Stomach smooth muscle (tissue), 2 donors: ENCODE results near the gene CCNG1.
"Not testable (repeated sequence)": the region's sequence is repeated elsewhere in the genome, so short reads cannot be mapped to it uniquely, and the experiment has no call there.

ENCODE experiments used
- H3K27ac ChIP-seq: one replicate; pipeline ENCODE4 v1.7.0; 2013; ENCODE audit warnings: mild to moderate bottlenecking, low read length, inconsistent platforms
- H3K27me3 ChIP-seq, 2 donors: one replicate each; pipeline ENCODE4 v1.7.0; 2013; ENCODE audit warnings: low read length in 2 of 2; ENCODE audit not compliant: insufficient read depth in 2 of 2, control insufficient read depth in 1 of 2
- H3K36me3 ChIP-seq, 2 donors: one replicate each; pipeline ENCODE4 v1.7.0; 2013; ENCODE audit warnings: low read length in 2 of 2; ENCODE audit not compliant: control insufficient read depth in 2 of 2, insufficient read depth in 2 of 2
- H3K4me1 ChIP-seq: one replicate; pipeline ENCODE4 v1.7.0; 2013; ENCODE audit warnings: low read length; ENCODE audit not compliant: control insufficient read depth, insufficient read depth
- H3K4me3 ChIP-seq, 2 donors: one replicate each; pipeline ENCODE4 v1.7.0; 2013; ENCODE audit warnings: low read length in 2 of 2
- H3K9ac ChIP-seq, 2 donors: one replicate each; pipeline ENCODE4 v1.7.0; 2013; ENCODE audit warnings: low read length in 2 of 2, mild to moderate bottlenecking in 1 of 2
- H3K9me3 ChIP-seq, 2 donors: one replicate each; pipeline ENCODE4 v1.7.0; 2013; ENCODE audit warnings: low read length in 2 of 2; ENCODE audit not compliant: control insufficient read depth in 2 of 2
- donor health status: healthy.
- donor health status: Pancreatic carcinoma.

Gene CCNG1

DNA sequence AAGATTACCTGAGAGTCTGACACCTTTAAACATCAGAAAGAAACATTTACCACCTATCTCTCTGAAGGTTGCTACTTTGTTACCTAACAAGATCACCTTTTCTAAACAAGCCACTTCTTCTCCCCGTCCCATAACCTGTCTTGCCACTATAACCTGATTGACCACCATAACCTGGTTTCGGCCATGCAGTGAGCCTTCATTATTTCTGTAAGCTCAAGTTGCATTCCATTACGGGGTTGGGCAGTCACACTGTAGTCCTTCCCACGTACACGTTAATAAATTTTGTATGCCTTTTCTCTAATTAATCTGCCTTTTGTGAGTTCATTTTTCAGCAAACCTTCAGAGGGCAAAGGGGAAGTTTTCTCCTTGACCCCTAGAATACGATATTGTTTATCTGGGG is 28.0 kb upstream of the CCNG1 start:
- Histone ChIP-seq H3K9ac (no peak overlapping the region), H3K4me1 (peaks cover 5% of the 10 kb centered on the region), H3K27ac (no peak overlapping the region), H3K4me3 (no peak overlapping the region), H3K27me3 (peaks cover 0 to 1% of the 10 kb centered on the region in 2 donors), H3K9me3 (no peaks in the 10 kb centered on the region), H3K36me3 (no peaks in the 10 kb centered on the region)

DNA sequence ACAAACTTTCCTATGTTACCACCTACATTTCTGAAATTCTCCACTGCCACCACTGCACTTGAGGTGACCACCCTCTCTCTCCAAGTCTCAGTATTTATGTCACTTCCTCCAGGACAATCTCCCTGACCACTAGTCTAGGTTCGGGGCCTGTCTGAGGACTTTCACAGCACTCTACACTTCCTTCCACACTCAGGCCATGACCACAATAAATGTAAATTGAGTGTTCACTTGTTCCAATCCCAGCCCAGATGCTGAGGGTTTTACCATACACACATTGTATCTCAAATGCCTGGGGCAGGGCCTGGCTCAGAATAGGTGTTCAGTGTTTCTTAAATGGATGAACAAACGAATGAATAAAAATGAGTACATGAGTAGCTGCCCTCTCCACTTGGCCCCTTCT is 26.9 kb upstream of the CCNG1 start:
- Histone ChIP-seq H3K27ac (no peak overlapping the region), H3K4me1 (peaks cover 5% of the 10 kb centered on the region), H3K9ac (no peak overlapping the region), H3K4me3 (no peak overlapping the region), H3K27me3 (peaks cover 2% of the 10 kb centered on the region in 2 donors), H3K36me3 (no peaks in the 10 kb centered on the region), H3K9me3 (no peaks in the 10 kb centered on the region)

DNA sequence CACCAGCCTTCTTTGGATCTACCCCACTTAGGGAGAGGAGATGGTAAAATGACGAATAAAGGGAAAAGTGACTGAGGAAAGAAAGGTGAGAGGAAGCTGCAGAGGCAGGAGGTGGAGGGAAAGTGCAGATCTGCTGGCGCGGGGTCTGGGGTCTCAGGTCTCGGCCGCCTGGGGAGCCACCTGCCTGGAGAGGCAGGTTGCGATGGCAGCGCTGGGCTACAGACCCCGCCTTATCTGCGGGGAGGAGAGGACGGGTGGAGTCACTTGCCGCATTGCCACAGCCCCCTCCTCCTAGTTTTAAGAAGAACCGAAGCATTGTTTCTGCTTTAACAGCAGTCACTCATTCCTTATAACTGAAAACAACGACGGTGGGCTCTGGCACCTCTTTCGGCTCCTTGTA is 21.7 kb upstream of the CCNG1 start:
- H3K27ac ChIP-seq, H3K9me3 ChIP-seq, H3K9ac ChIP-seq, H3K4me1 ChIP-seq, H3K27me3 ChIP-seq, H3K36me3 ChIP-seq, H3K4me3 ChIP-seq: not testable (repeated sequence)

DNA sequence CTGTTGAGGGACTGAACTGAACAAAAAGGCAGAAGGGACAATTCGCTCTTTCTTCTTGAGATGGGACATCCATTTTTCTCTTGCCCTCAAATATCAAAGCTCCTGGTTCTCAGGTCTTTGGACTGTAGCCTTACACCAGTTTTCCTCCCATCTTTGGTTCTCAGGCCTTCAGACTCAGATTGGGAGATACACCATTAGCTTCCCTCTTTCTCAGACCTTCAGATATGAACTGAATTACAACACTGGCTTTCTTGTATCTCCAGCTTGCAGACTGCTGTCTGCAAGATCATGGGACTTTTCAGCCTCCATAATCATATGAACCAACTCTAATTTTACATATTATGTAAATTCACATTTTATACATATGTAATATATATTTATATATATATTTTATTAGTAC is 12.6 kb upstream of the CCNG1 start:
- no peaks in the 10 kb centered on the region for H3K9me3 ChIP-seq
- no peak overlapping the region for H3K27ac ChIP-seq
- no peak overlapping the region for H3K9ac ChIP-seq
- H3K4me1 ChIP-seq = no peaks in the 10 kb centered on the region
- no peaks in the 10 kb centered on the region for H3K36me3 ChIP-seq
- H3K4me3 ChIP-seq = no peak overlapping the region
- H3K27me3 ChIP-seq = no peaks in the 10 kb centered on the region

DNA sequence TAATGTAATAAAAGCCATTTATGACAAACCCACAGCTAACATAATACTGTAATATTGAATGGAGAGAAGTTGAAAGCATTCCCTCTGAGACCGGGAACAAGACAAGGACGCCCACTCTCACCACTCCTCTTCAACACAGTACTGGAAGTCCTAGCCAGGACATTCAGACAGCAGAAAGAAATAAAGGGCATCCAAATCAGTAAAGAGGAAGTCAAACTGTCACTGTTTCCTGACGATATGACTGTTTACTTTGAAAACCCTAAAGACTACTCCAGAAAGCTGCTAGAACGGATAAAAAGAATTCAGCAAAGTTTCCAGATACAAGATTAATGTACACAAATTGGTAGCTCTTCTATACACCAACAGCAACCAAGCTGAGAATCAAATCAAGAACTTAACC is 11.3 kb upstream of the CCNG1 start:
- not testable (repeated sequence) for H3K27me3 ChIP-seq, H3K36me3 ChIP-seq, H3K4me1 ChIP-seq, H3K4me3 ChIP-seq, H3K9ac ChIP-seq, H3K27ac ChIP-seq, H3K9me3 ChIP-seq

DNA sequence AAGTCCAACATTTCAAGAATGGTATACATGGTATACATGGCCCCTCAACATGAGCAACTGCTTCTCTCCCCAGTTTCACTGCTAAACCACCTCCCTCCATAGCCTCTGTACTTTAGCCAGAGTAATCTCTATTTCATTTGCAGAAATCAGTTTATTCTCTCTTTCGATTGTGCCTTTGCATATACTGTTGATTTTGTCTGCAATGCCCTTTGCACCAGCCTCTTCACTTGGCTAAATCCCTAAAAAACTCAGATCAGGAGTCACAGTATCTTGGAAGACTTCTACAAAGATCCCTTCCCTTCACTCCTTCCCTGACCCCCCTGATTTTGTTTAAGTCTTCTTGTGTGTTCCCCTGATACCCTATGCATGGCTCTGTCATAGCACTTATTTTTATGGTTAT is 4.9 kb upstream of the CCNG1 start:
- Histone ChIP-seq H3K27me3 (no peaks in the 10 kb centered on the region), H3K27ac (no peak overlapping the region), H3K4me3 (no peak overlapping the region), H3K4me1 (no peaks in the 10 kb centered on the region), H3K9me3 (no peaks in the 10 kb centered on the region), H3K36me3 (no peaks in the 10 kb centered on the region), H3K9ac (no peak overlapping the region)

DNA sequence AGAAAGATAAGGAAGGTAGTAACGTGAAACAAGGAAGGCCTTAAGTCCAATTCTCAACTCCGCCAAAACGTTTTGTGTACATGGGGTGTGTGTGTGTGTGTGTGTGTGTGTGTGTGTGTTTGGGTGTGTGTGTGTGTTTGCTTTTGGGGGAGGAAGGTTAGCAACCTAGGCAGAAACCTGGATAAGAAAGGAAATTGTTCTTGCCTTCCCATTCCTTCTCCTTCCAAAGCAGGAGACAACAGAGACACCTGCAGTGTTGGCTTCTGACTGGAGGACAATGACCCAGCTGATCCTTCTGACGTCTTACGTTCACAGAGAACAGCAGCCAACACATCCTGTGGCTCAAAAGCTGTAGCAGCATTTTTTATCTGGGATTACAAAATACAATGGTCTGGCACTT is 4.1 kb upstream of the CCNG1 start:
- Histone ChIP-seq H3K27ac (no peak overlapping the region), H3K27me3 (no peaks in the 10 kb centered on the region), H3K9me3 (no peaks in the 10 kb centered on the region), H3K4me3 (no peak overlapping the region), H3K4me1 (no peaks in the 10 kb centered on the region), H3K9ac (no peak overlapping the region), H3K36me3 (no peaks in the 10 kb centered on the region)

DNA sequence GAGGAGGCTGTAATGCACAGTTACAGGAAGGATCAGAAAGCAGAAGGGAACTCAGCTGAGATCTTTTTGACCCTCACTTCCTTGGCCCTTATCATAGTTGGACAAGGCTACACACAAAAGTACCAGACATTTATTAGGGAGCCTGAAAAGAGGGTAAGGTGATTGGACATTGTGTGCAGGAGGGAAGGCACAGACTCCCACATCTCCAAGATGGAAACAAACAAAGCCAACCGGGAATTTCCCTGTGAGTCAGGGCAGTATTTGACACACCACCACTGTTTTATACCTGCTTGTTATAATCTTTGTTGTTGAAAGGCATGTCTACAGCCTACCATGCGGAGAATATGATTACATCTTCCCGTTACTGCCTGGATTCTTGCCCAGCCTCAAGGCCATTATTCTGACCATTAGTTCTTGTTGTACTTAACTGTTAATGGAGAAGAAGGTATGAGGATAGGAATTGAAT is 3.0 kb upstream of the CCNG1 start:
- H3K36me3 ChIP-seq = no peaks in the 10 kb centered on the region
- no peaks in the 10 kb centered on the region for H3K27me3 ChIP-seq
- no peak overlapping the region for H3K27ac ChIP-seq
- no peak overlapping the region for H3K4me3 ChIP-seq
- no peak overlapping the region for H3K9ac ChIP-seq
- no peaks in the 10 kb centered on the region for H3K4me1 ChIP-seq
- H3K9me3 ChIP-seq = no peaks in the 10 kb centered on the region

DNA sequence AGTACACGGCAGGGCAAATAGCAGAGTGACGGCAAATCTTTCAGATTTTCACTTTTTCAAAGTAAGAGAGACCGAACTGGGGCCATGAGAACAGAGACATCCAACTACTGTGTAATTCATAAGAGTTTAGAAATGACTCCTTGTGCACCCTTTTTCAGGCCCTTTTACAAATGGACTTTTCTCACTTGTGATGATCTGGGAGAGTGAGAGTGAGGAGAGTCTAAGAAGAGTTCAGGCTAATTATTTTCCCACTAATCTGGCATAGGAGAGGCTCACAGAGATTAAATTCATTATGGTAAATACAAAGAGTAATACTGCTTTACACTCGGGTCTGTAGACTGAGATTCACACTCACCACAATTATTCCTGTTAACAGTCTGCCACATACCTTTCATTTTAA is 880 bp upstream of the CCNG1 start:
- Histone ChIP-seq H3K27ac (no peak overlapping the region), H3K4me1 (no peaks in the 10 kb centered on the region), H3K27me3 (no peaks in the 10 kb centered on the region), H3K9ac (no peak overlapping the region), H3K4me3 (no peak overlapping the region), H3K36me3 (no peaks in the 10 kb centered on the region), H3K9me3 (no peaks in the 10 kb centered on the region)

DNA sequence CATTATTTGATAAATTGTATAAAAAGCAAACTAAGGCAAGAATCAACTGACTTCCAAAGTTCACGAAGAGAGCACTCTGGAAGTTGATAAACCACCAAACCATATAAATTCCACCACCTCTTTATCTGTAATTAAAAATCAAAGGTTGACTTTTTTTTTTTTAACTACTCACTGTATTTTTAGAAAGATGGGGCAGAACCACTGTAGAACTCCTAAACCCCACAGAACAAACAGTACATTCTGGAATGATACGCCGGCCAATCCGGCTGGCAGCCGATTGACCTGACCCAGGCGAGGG is 435 bp upstream of the CCNG1 start:
- peak overlapping the region in 1 of 2 donors; percentile 83 for H3K9ac ChIP-seq
- H3K27ac ChIP-seq = peak overlapping the region; percentile 26
- no peaks in the 10 kb centered on the region for H3K9me3 ChIP-seq
- no peaks in the 10 kb centered on the region for H3K4me1 ChIP-seq
- H3K36me3 ChIP-seq = peaks cover 0 to 3% of the 10 kb centered on the region in 2 donors
- no peaks in the 10 kb centered on the region for H3K27me3 ChIP-seq
- H3K4me3 ChIP-seq = peak overlapping the region; percentile 78 to 82

DNA sequence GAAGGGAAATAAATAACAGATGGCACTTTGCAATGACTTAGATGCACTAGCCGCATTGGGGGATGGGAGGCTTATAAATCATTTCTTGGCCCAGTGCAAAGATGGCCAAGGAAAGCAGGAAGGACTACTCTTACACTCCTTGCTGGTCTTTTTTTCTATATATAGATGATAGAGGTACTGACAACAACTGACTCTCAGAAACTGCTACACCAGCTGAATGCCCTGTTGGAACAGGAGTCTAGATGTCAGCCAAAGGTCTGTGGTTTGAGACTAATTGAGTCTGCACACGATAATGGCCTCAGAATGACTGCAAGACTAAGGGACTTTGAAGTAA is 1.7 kb downstream of the CCNG1 start:
- H3K9me3 ChIP-seq = no peaks in the 10 kb centered on the region
- peaks cover 6 to 14% of the 10 kb centered on the region in 2 donors for H3K36me3 ChIP-seq
- H3K27ac ChIP-seq = no peak overlapping the region
- H3K4me3 ChIP-seq = no peak overlapping the region
- H3K9ac ChIP-seq = no peak overlapping the region
- no peaks in the 10 kb centered on the region for H3K27me3 ChIP-seq
- H3K4me1 ChIP-seq = no peaks in the 10 kb centered on the region

DNA sequence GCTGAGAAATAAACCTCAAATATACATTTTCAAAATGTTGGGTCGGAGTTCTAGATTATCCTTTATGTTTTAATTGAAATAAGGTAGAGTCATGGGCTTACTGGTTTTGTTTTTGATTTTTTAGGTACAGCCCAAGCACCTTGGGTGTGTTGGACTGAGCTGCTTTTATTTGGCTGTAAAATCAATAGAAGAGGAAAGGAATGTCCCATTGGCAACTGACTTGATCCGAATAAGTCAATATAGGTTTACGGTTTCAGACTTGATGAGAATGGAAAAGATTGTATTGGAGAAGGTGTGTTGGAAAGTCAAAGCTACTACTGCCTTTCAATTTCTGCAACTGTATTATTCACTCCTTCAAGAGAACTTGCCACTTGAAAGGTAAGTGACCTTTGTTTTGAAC is 3.6 kb downstream of the CCNG1 start:
- H3K27ac ChIP-seq = no peak overlapping the region
- H3K36me3 ChIP-seq = peaks cover 8 to 14% of the 10 kb centered on the region in 2 donors
- no peaks in the 10 kb centered on the region for H3K9me3 ChIP-seq
- no peak overlapping the region for H3K4me3 ChIP-seq
- no peaks in the 10 kb centered on the region for H3K27me3 ChIP-seq
- H3K4me1 ChIP-seq = no peaks in the 10 kb centered on the region
- H3K9ac ChIP-seq = no peak overlapping the region
